ENCODE data around the gene MBD6. TPM values are rescaled to one million over a fixed set of nuclear protein-coding genes. Genes with fewer than 3 reads are reported as not detected.

Gene MBD6
- total and polyA plus RNA-seq, 2 of the 13 experiments (the other 11 are each of a cell fraction or from before 2014, with no cell fraction given) = 4.1 to 5.9 TPM

DNA sequence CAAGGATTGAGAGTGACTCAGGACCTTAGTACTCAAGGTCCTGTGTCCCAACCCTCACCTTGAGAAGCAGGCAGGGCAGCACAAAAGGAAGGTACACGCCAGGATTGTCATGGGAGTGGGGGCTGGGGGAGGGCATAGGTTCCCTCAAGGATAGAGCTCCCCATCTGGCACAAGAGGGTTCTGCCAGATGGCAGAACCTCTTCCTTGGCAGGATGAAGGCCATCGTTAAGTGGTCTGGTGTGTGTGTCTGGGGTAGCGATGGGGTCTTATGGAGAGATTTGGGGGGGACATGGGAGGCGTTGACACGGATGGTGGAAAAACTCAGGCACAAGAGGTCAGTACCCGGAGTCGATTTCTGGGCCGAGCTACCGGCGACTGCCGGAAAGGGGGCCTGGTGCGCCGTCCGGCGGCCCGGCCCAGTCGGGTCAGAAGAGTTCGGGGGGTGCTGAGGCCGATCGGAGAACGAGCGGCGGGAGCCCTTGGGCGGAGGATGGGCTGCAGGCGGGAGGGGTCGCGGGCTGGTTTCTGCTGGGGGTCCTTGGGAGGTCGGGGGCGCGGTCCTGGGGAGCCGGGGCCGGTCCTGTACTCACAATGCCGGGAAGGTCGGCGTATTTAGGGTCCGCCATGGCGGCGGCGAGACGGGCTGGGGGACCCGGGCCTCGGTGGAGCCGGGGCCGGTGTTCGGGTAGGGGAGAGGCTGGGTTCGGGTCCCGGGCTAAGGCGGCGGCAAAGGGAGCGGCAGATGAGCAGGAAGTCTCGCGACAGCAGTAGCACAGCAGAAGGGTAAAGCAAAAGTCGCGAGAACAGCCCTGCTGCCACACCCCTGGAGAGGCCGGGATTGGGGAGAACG is 24.0 kb downstream of the MBD6 start, which contains the start of gene DCTN2 (continued):
- TF ChIP-seq PRMT3 (CRISPR knock-in tag; IDR thresholded peaks at IDR 0.05; ENCODE audit: borderline replicate concordance, low read depth) (no peak), KDM2A (CRISPR knock-in tag; IDR thresholded peaks at IDR 0.05; ENCODE audit: borderline replicate concordance, low read depth) (peak; percentile 51; the same call in 1 of the 2 replicates), TAF15 (IDR thresholded peaks at IDR 0.05; ENCODE audit: low read depth, low read length, poor library complexity, severe bottlenecking) (no peak), CC2D1A (CRISPR knock-in tag; IDR thresholded peaks at IDR 0.05) (no peak), RNF2 (conservative IDR thresholded peaks at IDR 0.05; ENCODE audit: low read depth) (no peak), NFE2L2 (IDR thresholded peaks at IDR 0.05; ENCODE audit: low read length) (no peak), ZNF674 (CRISPR knock-in tag; IDR thresholded peaks at IDR 0.05; ENCODE audit: low read depth) (no peak), REL (CRISPR knock-in tag; conservative IDR thresholded peaks at IDR 0.05) (no peak), ZNF496 (CRISPR knock-in tag; IDR thresholded peaks at IDR 0.05; ENCODE audit: insufficient replicate concordance) (no peak), ZNF572 (CRISPR knock-in tag; IDR thresholded peaks at IDR 0.05) (no peak), STAG1 (CRISPR knock-in tag; IDR thresholded peaks at IDR 0.05) (no peak), RCOR2 (CRISPR knock-in tag; IDR thresholded peaks at IDR 0.05) (peak; percentile 25; the same call in 1 of the 2 replicates), ZNF530 (CRISPR knock-in tag; IDR thresholded peaks at IDR 0.05; ENCODE audit: low read depth) (no peak), PAX8 (CRISPR knock-in tag; IDR thresholded peaks at IDR 0.05; ENCODE audit: borderline replicate concordance) (0 out of 2 replicates have a peak, but pooled peaks have one; percentile 69), YEATS2 (CRISPR knock-in tag; IDR thresholded peaks at IDR 0.05; ENCODE audit: borderline replicate concordance) (peak; percentile 81), HNRNPUL1 (IDR thresholded peaks at IDR 0.05; ENCODE audit: low read depth, low read length) (no peak), ZNF777 (CRISPR knock-in tag; IDR thresholded peaks at IDR 0.05) (no peak), NFRKB (IDR thresholded peaks at IDR 0.05) (no peak), ZKSCAN5 (CRISPR knock-in tag; IDR thresholded peaks at IDR 0.05) (no peak), ARNT (IDR thresholded peaks at IDR 0.05) (no peak)
- TF ChIP-seq, protein P1, sequence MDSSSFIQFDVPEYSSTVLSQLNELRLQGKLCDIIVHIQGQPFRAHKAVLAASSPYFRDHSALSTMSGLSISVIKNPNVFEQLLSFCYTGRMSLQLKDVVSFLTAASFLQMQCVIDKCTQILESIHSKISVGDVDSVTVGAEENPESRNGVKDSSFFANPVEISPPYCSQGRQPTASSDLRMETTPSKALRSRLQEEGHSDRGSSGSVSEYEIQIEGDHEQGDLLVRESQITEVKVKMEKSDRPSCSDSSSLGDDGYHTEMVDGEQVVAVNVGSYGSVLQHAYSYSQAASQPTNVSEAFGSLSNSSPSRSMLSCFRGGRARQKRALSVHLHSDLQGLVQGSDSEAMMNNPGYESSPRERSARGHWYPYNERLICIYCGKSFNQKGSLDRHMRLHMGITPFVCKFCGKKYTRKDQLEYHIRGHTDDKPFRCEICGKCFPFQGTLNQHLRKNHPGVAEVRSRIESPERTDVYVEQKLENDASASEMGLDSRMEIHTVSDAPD (CRISPR knock-in tag; IDR thresholded peaks at IDR 0.05) = no peak
- TF ChIP-seq, protein P2, sequence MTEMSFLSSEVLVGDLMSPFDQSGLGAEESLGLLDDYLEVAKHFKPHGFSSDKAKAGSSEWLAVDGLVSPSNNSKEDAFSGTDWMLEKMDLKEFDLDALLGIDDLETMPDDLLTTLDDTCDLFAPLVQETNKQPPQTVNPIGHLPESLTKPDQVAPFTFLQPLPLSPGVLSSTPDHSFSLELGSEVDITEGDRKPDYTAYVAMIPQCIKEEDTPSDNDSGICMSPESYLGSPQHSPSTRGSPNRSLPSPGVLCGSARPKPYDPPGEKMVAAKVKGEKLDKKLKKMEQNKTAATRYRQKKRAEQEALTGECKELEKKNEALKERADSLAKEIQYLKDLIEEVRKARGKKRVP (CRISPR knock-in tag; IDR thresholded peaks at IDR 0.05) = no peak
- TF ChIP-seq, protein P3, sequence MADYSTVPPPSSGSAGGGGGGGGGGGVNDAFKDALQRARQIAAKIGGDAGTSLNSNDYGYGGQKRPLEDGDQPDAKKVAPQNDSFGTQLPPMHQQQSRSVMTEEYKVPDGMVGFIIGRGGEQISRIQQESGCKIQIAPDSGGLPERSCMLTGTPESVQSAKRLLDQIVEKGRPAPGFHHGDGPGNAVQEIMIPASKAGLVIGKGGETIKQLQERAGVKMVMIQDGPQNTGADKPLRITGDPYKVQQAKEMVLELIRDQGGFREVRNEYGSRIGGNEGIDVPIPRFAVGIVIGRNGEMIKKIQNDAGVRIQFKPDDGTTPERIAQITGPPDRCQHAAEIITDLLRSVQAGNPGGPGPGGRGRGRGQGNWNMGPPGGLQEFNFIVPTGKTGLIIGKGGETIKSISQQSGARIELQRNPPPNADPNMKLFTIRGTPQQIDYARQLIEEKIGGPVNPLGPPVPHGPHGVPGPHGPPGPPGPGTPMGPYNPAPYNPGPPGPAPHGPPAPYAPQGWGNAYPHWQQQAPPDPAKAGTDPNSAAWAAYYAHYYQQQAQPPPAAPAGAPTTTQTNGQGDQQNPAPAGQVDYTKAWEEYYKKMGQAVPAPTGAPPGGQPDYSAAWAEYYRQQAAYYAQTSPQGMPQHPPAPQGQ (CRISPR knock-in tag; IDR thresholded peaks at IDR 0.05; ENCODE audit: borderline replicate concordance) = no peak
- TF ChIP-seq, protein P4, sequence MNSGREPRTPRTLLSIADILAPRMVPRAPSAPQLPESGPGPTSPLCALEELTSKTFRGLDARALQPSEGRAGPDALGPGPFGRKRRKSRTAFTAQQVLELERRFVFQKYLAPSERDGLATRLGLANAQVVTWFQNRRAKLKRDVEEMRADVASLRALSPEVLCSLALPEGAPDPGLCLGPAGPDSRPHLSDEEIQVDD (CRISPR knock-in tag; IDR thresholded peaks at IDR 0.05; ENCODE audit: borderline replicate concordance) = no peak
- TF ChIP-seq, protein P5, sequence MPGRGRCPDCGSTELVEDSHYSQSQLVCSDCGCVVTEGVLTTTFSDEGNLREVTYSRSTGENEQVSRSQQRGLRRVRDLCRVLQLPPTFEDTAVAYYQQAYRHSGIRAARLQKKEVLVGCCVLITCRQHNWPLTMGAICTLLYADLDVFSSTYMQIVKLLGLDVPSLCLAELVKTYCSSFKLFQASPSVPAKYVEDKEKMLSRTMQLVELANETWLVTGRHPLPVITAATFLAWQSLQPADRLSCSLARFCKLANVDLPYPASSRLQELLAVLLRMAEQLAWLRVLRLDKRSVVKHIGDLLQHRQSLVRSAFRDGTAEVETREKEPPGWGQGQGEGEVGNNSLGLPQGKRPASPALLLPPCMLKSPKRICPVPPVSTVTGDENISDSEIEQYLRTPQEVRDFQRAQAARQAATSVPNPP (CRISPR knock-in tag; IDR thresholded peaks at IDR 0.05) = no peak

Measured in HepG2 (cell line).